GM06990 (cell line): Measurements from ENCODE around the gene NCAPG.

Experiments used
- DNase-seq: peaks from one replicate; pipeline ENCODE4 v3.0.0-alpha.2; 2011; ENCODE audit not compliant: insufficient read length; ENCODE audit errors: extremely low read depth
- H3K27me3 ChIP-seq: replicated peaks from 2 replicates; pipeline ENCODE4 v1.6.0; 2011; ENCODE audit warnings: low read length; ENCODE audit not compliant: control insufficient read depth, insufficient read depth
- H3K36me3 ChIP-seq: 2 replicates; pipeline ENCODE4 v1.5.1; 2011; ENCODE audit warnings: low read length; ENCODE audit not compliant: control insufficient read depth, insufficient read depth
- H3K4me3 ChIP-seq: replicated peaks from 2 replicates; pipeline ENCODE4 v1.5.1; 2011; ENCODE audit warnings: low read depth, mild to moderate bottlenecking, control low read depth, low read length
- TF ChIP-seq, protein P1 (sequence below): IDR thresholded peaks from 2 replicates; pipeline ENCODE4 v1.5.1; 2011; ENCODE audit warnings: low read length, control low read depth, mild to moderate bottlenecking, inconsistent platforms; ENCODE audit not compliant: insufficient read depth, poor library complexity, severe bottlenecking

NCAPG gene, protein sequence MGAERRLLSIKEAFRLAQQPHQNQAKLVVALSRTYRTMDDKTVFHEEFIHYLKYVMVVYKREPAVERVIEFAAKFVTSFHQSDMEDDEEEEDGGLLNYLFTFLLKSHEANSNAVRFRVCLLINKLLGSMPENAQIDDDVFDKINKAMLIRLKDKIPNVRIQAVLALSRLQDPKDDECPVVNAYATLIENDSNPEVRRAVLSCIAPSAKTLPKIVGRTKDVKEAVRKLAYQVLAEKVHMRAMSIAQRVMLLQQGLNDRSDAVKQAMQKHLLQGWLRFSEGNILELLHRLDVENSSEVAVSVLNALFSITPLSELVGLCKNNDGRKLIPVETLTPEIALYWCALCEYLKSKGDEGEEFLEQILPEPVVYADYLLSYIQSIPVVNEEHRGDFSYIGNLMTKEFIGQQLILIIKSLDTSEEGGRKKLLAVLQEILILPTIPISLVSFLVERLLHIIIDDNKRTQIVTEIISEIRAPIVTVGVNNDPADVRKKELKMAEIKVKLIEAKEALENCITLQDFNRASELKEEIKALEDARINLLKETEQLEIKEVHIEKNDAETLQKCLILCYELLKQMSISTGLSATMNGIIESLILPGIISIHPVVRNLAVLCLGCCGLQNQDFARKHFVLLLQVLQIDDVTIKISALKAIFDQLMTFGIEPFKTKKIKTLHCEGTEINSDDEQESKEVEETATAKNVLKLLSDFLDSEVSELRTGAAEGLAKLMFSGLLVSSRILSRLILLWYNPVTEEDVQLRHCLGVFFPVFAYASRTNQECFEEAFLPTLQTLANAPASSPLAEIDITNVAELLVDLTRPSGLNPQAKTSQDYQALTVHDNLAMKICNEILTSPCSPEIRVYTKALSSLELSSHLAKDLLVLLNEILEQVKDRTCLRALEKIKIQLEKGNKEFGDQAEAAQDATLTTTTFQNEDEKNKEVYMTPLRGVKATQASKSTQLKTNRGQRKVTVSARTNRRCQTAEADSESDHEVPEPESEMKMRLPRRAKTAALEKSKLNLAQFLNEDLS

DNA sequence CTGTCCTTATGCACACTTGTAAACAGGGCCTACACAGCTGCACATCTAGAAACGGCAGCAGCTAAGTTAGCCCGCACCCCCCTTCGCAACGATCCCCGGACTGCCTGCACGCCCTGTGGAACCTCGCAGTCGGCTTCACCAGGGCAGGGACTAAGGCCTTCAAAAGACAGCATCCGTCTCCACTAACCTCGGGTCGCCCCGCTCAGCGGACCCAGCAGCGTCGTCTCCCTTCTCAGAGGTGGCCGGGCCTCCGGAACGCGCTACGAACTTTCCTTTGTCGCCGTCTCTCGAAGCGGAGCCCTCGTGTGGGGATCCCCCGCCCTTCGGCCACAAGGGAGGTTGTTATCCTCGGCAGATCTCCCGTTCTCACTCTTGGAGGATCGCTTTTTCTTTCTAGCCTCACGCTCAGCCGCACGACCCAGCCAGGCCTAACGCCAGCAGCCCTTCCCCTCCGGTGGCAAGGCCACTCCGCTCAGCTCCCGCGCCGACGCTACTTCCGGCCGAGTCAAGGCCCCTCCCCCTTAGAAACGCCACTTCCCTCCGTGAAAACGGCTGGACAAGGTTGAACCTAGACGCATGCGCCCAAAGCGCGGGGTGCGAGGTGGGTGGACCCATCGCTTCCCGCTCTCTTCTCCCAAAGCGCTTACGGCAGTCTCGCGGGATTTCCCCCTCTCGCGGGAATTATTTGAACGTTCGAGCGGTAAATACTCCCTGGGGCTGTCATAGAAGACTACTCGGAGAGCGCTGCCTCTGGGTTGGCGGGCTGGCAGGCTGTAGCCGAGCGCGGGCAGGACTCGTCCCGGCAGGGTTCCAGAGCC lies at the start of gene NCAPG, which contains the start of gene DCAF16:
Gene NCAPG (plus strand): TSS at position 720 of the 818 bp plus-strand sequence. CDS start 99 bp downstream, outside the sequence.
Gene DCAF16 (minus strand): TSS at position 498 of the 818 bp plus-strand sequence. CDS start 6,616 bp downstream, outside the sequence.
- H3K4me3 ChIP-seq, result peak within 1 kb of the TSS; percentile 77
- DNase-seq, result peak; percentile 98
- TF ChIP-seq, protein P1, sequence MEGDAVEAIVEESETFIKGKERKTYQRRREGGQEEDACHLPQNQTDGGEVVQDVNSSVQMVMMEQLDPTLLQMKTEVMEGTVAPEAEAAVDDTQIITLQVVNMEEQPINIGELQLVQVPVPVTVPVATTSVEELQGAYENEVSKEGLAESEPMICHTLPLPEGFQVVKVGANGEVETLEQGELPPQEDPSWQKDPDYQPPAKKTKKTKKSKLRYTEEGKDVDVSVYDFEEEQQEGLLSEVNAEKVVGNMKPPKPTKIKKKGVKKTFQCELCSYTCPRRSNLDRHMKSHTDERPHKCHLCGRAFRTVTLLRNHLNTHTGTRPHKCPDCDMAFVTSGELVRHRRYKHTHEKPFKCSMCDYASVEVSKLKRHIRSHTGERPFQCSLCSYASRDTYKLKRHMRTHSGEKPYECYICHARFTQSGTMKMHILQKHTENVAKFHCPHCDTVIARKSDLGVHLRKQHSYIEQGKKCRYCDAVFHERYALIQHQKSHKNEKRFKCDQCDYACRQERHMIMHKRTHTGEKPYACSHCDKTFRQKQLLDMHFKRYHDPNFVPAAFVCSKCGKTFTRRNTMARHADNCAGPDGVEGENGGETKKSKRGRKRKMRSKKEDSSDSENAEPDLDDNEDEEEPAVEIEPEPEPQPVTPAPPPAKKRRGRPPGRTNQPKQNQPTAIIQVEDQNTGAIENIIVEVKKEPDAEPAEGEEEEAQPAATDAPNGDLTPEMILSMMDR, result no peak
- H3K36me3 ChIP-seq, result no peaks in the 10 kb centered on the region; the same call in 1 of the 2 replicates
- no peaks in the 10 kb centered on the region for H3K27me3 ChIP-seq

DNA sequence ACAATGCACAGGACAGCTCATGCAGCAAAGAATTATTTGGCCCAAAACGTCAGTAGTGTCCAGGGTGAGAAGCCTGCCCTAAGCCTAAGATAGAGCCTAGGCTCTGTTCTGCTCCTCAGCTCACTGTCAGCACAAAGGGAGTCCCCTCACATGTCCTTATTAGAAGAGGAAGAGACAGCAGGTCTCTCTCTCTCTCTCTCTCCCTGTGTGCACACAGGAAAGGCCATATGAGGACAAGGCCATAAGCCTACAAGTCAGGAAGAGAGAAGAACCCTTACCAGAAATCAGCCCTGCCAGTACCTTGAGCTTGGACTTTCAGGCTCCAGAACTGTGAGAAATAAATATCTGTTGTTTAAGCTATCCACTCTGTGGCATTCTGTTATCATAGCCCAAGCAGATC lies 49.7 kb upstream of the NCAPG start:
- TF ChIP-seq, protein P1, result no peak
- H3K27me3 ChIP-seq, result no peaks in the 10 kb centered on the region
- no peak overlapping the region for H3K4me3 ChIP-seq
- no peaks in the 10 kb centered on the region for H3K36me3 ChIP-seq
- no peak for DNase-seq

DNA sequence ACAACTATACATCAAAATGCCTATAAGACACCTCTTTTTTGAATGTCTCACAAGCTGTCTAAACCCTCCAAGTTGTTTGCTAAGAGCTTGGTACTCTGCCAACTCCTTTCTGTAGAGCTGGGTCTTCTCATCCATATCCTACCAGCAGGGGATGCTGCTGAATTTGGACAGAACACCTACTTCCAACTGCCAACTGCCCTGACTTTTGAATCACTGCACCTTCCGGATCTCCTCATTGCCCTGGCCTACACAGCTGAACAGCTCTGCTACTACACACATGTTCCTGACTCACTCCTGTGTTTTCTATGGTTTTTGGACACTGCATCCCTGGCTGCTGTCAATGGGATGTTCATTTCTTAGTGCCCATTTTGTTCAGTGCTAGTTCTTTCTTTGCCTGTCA lies 48.1 kb upstream of the NCAPG start:
- H3K27me3 ChIP-seq, result no peaks in the 10 kb centered on the region
- H3K4me3 ChIP-seq, result no peak overlapping the region
- TF ChIP-seq, protein P1, result peak; percentile 37
- DNase-seq, result no peak
- no peaks in the 10 kb centered on the region for H3K36me3 ChIP-seq

DNA sequence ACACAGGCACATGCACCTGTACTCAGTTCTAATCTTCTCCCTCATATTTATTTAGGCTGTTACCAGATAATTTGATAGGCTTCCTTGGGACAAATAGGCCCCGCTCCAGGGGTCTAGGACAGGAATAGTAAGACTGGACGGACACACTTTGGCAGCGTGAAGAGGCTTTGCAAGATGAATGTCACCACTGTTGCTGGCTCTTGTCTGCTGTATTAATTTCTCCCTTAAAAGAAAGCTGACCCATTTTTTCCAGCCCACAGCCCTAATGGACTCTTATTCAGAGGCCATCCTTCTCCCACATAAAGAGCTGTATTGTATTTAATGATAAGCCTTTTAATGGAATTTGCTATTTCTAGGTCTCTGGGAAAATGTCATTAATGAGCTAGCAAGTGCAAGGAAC lies 47.4 kb upstream of the NCAPG start:
- TF ChIP-seq, protein P1, result no peak
- Histone ChIP-seq H3K4me3 (no peak overlapping the region), H3K27me3 (no peaks in the 10 kb centered on the region), H3K36me3 (no peaks in the 10 kb centered on the region)
- DNase-seq, result no peak

DNA sequence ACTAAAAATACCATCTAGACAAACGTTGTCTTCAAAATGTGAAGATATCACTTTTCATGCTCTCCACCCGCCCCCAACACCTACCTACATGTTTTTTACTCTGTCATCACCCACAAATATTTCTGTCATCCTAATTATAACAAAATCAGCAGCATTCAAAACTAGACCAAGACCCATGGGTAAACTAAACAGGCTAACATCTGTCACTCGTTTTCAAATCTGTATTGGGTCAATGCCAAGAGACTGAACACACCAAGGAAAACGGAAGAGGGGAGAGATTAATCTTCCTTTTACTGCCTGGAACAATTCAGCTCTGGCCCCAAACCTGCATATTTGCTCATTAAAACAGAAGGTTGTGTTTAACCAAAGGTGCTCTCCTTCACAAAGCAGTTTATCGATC lies 46.8 kb upstream of the NCAPG start:
- H3K27me3 ChIP-seq, result no peaks in the 10 kb centered on the region
- DNase-seq, result no peak
- H3K4me3 ChIP-seq, result no peak overlapping the region
- H3K36me3 ChIP-seq, result no peaks in the 10 kb centered on the region
- TF ChIP-seq, protein P1, result no peak
